Thoracic aorta (tissue), 2 donors: Measurements from ENCODE around the gene C2CD3. TPM values are rescaled to one million over a fixed set of nuclear protein-coding genes. Genes with fewer than 3 reads are reported as not detected.

Experiments
- ATAC-seq: fragments of 150-250 bp; one replicate; pipeline ENCODE4 v1.8.0; 2017; ENCODE audit warnings: low read depth; ENCODE audit not compliant: insufficient number of reproducible peaks, low FRiP score
- DNase-seq: peaks from one replicate; pipeline ENCODE4 v3.0.0-alpha.2; 2020; ENCODE audit warnings: low spot score
- H3K27ac ChIP-seq, 2 donors: fragments of 200-600 bp; sonication (generic); 1 replicate in 1 of 2; 2 replicates in 1 of 2; pipeline ENCODE4 v1.5.1; 2016; ENCODE audit warnings: mild to moderate bottlenecking in 2 of 2, moderate library complexity in 2 of 2
- H3K27me3 ChIP-seq: fragments of 200-600 bp; sonication (generic); replicated peaks from 2 replicates; pipeline ENCODE4 v1.6.0; 2016; ENCODE audit warnings: mild to moderate bottlenecking; ENCODE audit not compliant: insufficient read depth
- H3K36me3 ChIP-seq: fragments of 200-600 bp; sonication (generic); one replicate; pipeline ENCODE4 v1.5.1; 2016
- H3K4me1 ChIP-seq, 2 donors: fragments of 200-600 bp; sonication (generic); 1 replicate in 1 of 2; 2 replicates in 1 of 2; pipeline versions ENCODE4 v1.5.1 to v1.6.0; 2016; ENCODE audit warnings: low read depth in 2 of 2, mild to moderate bottlenecking in 1 of 2; ENCODE audit not compliant: control insufficient read depth in 1 of 2
- H3K4me3 ChIP-seq: fragments of 200-600 bp; sonication (generic); 2 replicates; pipeline ENCODE4 v1.5.1; 2016; ENCODE audit warnings: mild to moderate bottlenecking
- H3K9me3 ChIP-seq: fragments of 200-600 bp; sonication (generic); 2 replicates; pipeline ENCODE4 v1.5.1; 2016
- CTCF ChIP-seq: fragments of 200-600 bp; sonication (generic); IDR thresholded peaks from one replicate; pipeline ENCODE4 v1.5.1; 2019; ENCODE audit warnings: antibody characterized with exemption
- total RNA-seq, 2 donors: library from RNA; depleted of rRNA; stranded (reverse); fragments of >200 nt; gene quantifications; one replicate each; pipeline versions ENCODE4 v1.1.0 to v1.2.3, GENCODE V29; 2016

The C2CD3 gene
- total RNA-seq, 2 donors from 2014 or later = 23.7 to 30.6 TPM

GRCh38 chr11:73998846-73999575, 171.8 kb downstream of the C2CD3 start:
- Histone ChIP-seq H3K4me1 (no peaks in the 10 kb centered on the region), H3K27ac (no peak overlapping the region), H3K4me3 (no peak overlapping the region), H3K36me3 (peaks cover 3% of the 10 kb centered on the region), H3K27me3 (no peaks in the 10 kb centered on the region), H3K9me3 (no peaks in the 10 kb centered on the region)
- ATAC-seq (no peak), DNase-seq (no peak)
- TF ChIP-seq CTCF = no peak

- Histone ChIP-seq H3K4me3 (no peak overlapping the region), H3K27me3 (no peaks in the 10 kb centered on the region), H3K9me3 (no peaks in the 10 kb centered on the region), H3K36me3 (no peaks in the 10 kb centered on the region), H3K4me1 (no peaks in the 10 kb centered on the region), H3K27ac (no peak overlapping the region)
- TF ChIP-seq CTCF = no peak
- ATAC-seq (no peak), DNase-seq (no peak)
Observed at GRCh38 chr11:73997120-73997770, 173.6 kb downstream of the C2CD3 start.

GRCh38 chr11:73996161-73996747, 174.5 kb downstream of the C2CD3 start:
- DNase-seq (no peak), ATAC-seq (no peak)
- no peak for TF ChIP-seq CTCF
- H3K27ac ChIP-seq = no peak overlapping the region
- H3K27me3 ChIP-seq = no peaks in the 10 kb centered on the region
- H3K36me3 ChIP-seq = no peaks in the 10 kb centered on the region
- no peaks in the 10 kb centered on the region for H3K9me3 ChIP-seq
- H3K4me3 ChIP-seq = no peak overlapping the region
- no peaks in the 10 kb centered on the region for H3K4me1 ChIP-seq

- no peaks in the 10 kb centered on the region for H3K27me3 ChIP-seq
- ATAC-seq = no peak
- H3K9me3 ChIP-seq = no peaks in the 10 kb centered on the region
Observed at GRCh38 chr11:73995731-73996130, 175.1 kb downstream of the C2CD3 start.

More at GRCh38 chr11:73995731-73996130, 175.1 kb downstream of the C2CD3 start:
- TF ChIP-seq CTCF = no peak
- H3K4me3 ChIP-seq = no peak overlapping the region
- DNase-seq = no peak
- H3K36me3 ChIP-seq = no peaks in the 10 kb centered on the region
- no peaks in the 10 kb centered on the region for H3K4me1 ChIP-seq
- H3K27ac ChIP-seq = no peak overlapping the region
